Measurements from ENCODE around the gene OR10G2. TPM values are rescaled to one million over a fixed set of nuclear protein-coding genes. Genes with fewer than 3 reads are reported as not detected.

OR10G2 gene
- total RNA-seq, 1 donor from 2014 or later = not detected

Other genes starting within 250 kb of the OR10G2 start
- 116 TPM for gene CHD8, start 178.8 kb downstream of the OR10G2 start, total RNA-seq
- 33.6 TPM for gene RAB2B, start 158.0 kb downstream of the OR10G2 start, total RNA-seq
- 77.7 TPM for gene TOX4, start 157.7 kb downstream of the OR10G2 start, total RNA-seq
- 63.3 TPM for gene METTL3, start 123.6 kb downstream of the OR10G2 start, total RNA-seq
- gene SALL2, start 108.6 kb downstream of the OR10G2 start, total RNA-seq = 12.8 TPM
- gene OR10G3, start 54.9 kb downstream of the OR10G2 start, total RNA-seq = not detected
- gene OR4E2, start 18.9 kb upstream of the OR10G2 start, total RNA-seq = not detected
- not detected for gene OR4E1, start 38.9 kb upstream of the OR10G2 start, total RNA-seq